A549 (cell line): ENCODE measurements around the gene RBM18.

Experiments
- CBX8 ChIP-seq: fragments of 200-600 bp; sonication (generic); IDR thresholded peaks from 2 replicates; pipeline ENCODE4 v1.6.1; 2016
- CTCF ChIP-seq: fragments of >200 bp; sonication (Bioruptor Twin); formaldehyde crosslinking; IDR thresholded peaks from 3 replicates; pipeline ENCODE4 v1.5.1; 2016
- FOSL2 ChIP-seq, 2 experiments: fragments of 450-650 bp in 1 of 2; fragments of >200 bp in 1 of 2; sonication (Bioruptor Twin) in 1 of 2; formaldehyde crosslinking; IDR thresholded peaks; 2 replicates each; pipeline versions ENCODE4 v1.5.0 to v1.6.1; 2016 to 2020; ENCODE audit warnings: mild to moderate bottlenecking in 1 of 2, moderate library complexity in 1 of 2
- HDAC2 ChIP-seq: fragments of 200-600 bp; sonication (generic); IDR thresholded peaks from 2 replicates; pipeline ENCODE4 v1.6.1; 2016
- JUN ChIP-seq, 2 experiments: fragments of >200 bp; sonication (Bioruptor Twin); formaldehyde crosslinking; IDR thresholded peaks; 2 replicates in 1 of 2; 3 replicates in 1 of 2; pipeline ENCODE4 v1.6.1; 2016 to 2017
- MAFK ChIP-seq: fragments of 450-650 bp; IDR thresholded peaks from 2 replicates; pipeline ENCODE4 v1.6.1; 2014; ENCODE audit not compliant: partially characterized antibody
- MAZ ChIP-seq: fragments of 150-350 bp; IDR thresholded peaks from 2 replicates; pipeline ENCODE4 v1.6.1; 2014; ENCODE audit warnings: antibody characterized with exemption, low read depth, low read length, borderline replicate concordance
- POLR2A ChIP-seq: IDR thresholded peaks from 2 replicates; pipeline ENCODE4 v1.6.1; 2012; ENCODE audit warnings: mild to moderate bottlenecking, low read length
- RAD21 ChIP-seq, 2 experiments: fragments of >200 bp in 1 of 2; sonication (Bioruptor Twin) in 1 of 2; formaldehyde crosslinking in 1 of 2; IDR thresholded peaks in 1 of 2; conservative IDR thresholded peaks in 1 of 2; 2 replicates in 1 of 2; 3 replicates in 1 of 2; pipeline ENCODE4 v1.6.1; 2012 to 2018; ENCODE audit warnings: inconsistent platforms in 1 of 2
- RFX5 ChIP-seq: fragments of 450-650 bp; IDR thresholded peaks from 2 replicates; pipeline ENCODE4 v1.7.1; 2014; ENCODE audit warnings: antibody characterized with exemption, mild to moderate bottlenecking, moderate library complexity
- RNF2 ChIP-seq: fragments of 200-600 bp; sonication (generic); IDR thresholded peaks from 2 replicates; pipeline ENCODE4 v1.6.1; 2016; ENCODE audit warnings: low read depth, mild to moderate bottlenecking, antibody characterized with exemption, moderate library complexity, borderline replicate concordance
- TF ChIP-seq, protein P1 (sequence below): fragments of 450-650 bp; IDR thresholded peaks from 2 replicates; pipeline ENCODE4 v1.6.1; 2014; ENCODE audit warnings: antibody characterized with exemption

DNA sequence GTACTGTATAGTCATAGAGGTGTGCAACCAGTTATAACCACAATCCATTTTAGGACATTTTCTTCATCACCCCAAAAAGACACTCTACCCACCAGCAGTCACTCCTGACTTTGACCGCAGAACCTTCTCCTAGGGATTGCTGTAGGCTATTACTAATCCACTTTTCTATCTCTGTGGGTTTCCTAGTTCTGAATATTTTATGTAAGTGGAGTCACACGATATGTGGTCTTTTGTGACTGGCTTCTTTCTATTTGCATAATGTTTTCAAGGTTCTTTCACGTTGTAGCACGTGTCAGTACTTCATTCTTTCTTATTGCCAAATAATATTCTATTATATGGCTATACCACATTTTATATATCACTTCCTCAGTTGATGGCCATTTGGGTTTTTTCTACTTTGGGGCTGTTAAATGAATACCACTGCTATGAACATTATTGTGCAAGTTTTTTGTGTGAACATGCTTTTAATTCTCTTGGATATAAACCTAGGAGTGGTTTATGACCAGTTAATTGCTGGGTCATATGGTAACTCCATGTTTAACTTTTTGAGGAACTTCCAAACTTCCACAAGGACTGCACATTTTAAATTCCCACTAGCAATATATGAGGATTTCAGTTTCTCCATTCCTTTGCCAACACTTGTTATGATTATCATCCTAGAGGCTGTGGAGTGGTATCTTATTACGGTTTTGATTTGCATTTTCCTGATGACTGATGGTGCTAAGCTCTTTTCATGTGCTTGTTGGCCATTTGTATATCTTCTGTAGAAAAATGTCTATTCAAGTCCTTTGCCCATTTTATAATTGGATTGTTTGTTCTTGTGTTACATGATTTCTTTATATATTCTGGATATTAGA, 37.8 kb upstream of the RBM18 start:
- TF ChIP-seq, protein P1, sequence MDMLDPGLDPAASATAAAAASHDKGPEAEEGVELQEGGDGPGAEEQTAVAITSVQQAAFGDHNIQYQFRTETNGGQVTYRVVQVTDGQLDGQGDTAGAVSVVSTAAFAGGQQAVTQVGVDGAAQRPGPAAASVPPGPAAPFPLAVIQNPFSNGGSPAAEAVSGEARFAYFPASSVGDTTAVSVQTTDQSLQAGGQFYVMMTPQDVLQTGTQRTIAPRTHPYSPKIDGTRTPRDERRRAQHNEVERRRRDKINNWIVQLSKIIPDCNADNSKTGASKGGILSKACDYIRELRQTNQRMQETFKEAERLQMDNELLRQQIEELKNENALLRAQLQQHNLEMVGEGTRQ, result no peak
- TF ChIP-seq CTCF, result no peak
- TF ChIP-seq POLR2A, result no peak
- no peak for TF ChIP-seq JUN (IDR thresholded peaks at IDR 0.05)
- TF ChIP-seq RFX5, result no peak
- TF ChIP-seq RNF2, result no peak
- TF ChIP-seq HDAC2, result no peak
- no peak for TF ChIP-seq CBX8
- no peak for TF ChIP-seq MAZ
- no peak for TF ChIP-seq FOSL2 (IDR thresholded peaks at IDR 0.05)
- TF ChIP-seq FOSL2 (CRISPR knock-in tag; IDR thresholded peaks at IDR 0.05), result no peak
- TF ChIP-seq RAD21 (conservative IDR thresholded peaks at IDR 0.05 in 1 of 2, IDR thresholded peaks at IDR 0.05 in 1 of 2), result no peak
- TF ChIP-seq MAFK, result no peak
